Stimulated activated CD4-positive, alpha-beta T cell treated with anti-CD3 and anti-CD28 coated beads, Interleukin-4, amount 100 ng/mL, for 24 hours (primary cell): ENCODE measurements around the gene R3HDM2.
"Not testable (repeated sequence)": the region's sequence is repeated elsewhere in the genome, so short reads cannot be mapped to it uniquely, and the experiment has no call there.

Source experiments
- DNase-seq: peaks from one replicate; pipeline ENCODE4 v3.0.0-alpha.2; 2020

Gene R3HDM2

DNA sequence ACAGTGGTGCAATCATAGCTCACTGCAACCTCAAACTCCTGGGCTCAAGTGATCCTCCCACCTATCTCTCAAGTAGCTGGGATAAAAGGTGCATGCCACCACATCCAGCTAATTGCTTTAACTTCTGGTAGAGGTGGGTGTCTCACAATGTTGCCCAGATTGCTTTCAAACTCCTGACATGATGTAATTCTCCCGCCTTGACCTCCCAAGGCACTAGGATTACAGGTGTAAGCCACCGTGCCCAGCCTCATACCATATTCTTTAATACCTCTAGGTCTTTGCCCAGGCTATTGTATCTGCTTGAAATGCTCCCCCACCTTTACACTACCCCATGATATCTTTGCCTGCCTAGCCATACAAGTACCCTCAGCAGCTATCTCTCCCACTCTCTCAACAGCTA lies 11.3 kb downstream of the R3HDM2 start:
- DNase-seq, result no peak

DNA sequence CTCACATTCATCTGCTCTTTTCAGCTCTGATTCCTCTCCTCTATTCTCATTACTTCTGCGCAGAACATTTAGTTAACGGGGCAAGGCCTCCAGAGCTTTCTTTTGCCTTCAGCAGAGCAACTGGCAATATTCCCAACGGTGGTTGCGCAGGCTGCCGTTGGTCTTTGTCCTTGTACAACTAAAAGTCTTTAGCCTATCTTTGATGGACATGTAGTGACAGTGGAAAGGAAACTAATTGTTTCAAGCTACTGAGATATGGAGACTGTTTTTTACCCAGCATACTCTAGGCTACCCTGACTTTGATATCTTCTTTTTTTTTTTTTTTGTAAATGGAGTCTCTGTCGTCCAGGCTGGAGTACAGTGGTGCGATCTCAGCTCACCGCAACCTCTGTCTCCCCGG lies 12.6 kb downstream of the R3HDM2 start:
- DNase-seq, result no peak

DNA sequence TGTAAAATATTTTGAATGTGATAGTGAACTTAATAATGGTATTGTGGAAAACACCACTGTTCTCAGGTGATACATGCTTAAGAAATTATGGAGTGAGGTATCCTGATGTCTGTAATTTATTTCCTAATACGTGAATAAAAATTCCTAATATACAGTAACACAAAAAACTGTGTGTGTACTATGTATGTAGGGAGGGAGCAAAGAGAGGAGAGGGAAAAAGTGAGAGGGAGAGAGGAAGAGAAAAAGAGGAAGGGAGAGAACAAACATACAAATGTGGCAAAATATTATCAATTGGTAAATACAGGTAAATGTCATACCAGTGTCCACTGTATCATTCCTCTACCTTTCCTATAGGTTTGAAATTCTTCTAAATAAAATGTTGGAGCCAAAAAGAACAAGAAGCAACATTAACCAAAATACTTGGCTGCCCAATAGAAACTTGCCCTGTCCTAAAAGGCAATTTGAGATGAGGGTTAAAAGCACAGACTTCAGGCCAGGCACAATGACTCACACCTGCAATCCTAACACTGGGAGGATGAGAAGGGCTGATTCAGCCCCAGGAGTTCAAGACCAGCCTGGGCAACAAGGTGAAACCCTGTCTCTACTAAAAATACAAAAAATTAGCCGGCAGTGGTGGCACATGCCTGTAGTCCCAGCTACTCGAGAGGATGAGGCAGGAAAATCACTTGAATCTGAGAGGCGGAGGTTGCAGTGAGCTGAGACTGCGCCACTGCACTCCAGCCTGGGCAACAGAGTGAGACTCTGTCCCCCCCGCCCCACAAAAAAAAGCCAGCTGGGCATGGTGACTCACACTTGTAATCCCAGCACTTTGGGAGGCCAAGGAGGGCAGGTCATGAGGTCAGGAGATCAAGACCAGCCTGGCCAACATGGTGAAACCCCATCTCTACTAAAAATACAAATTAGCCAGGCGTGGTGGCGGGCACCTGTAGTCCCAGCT lies 14.5 kb downstream of the R3HDM2 start:
- no peak for DNase-seq

- DNase-seq, result no peak
Observed at GRCh38 chr12:57415088-57415487, 15.8 kb downstream of the R3HDM2 start.

- not testable (repeated sequence) for DNase-seq
Observed at GRCh38 chr12:57414160-57414559, 16.7 kb downstream of the R3HDM2 start.

- no peak for DNase-seq
Observed at GRCh38 chr12:57410534-57410933, 20.3 kb downstream of the R3HDM2 start.

DNA sequence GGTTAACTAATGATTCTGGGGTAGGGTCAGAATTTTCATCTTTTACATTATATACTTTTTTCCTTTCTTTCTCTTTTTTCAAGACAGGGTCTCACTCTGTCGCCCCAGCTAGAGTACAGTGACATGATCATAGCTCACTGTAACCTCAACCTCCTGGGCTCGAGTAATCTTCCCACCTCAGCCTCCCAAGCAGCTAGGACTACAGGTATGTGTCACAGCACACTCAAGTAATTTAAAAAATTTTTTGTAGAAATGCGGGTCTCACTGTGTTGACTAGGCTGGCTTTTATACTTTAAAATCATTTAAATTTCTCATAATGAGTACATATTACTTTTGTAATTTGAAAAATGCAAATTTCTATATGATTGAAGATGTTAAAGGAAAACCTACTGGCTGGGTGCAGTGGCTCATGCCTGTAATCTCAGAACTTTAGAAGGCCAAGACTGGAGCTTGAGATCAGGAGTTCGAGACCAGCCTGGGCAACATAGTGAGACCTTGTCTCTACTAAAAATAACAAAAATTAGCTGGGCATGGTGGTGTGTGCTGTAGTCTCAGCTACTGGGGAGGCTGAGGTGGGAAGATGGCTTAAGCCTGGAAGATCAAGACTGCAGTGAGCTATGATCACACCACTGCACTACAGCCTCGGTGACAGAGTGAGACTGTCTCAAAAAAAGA lies 25.7 kb downstream of the R3HDM2 start:
- DNase-seq, result peak; percentile 33

- not testable (repeated sequence) for DNase-seq
Observed at GRCh38 chr12:57402156-57402555, 28.7 kb downstream of the R3HDM2 start.

DNA sequence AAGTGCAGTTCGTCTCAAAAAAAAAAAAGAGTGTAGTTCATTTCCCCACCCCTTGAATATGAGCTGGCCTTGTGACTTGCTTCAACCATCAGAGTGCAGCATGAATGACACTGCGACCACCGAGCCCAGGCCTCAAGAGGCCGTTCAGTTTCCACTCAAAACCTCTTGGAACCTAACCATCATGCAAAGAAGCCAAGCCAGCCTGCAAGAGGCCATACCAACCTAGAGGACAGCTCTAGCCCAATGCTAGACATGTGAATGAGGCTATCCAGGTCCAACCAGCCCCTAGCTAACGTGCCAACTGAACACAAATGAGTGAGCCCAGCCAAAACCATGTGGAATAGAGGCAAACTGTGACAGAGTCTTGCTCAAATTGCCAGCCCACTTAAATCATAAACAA lies 29.7 kb downstream of the R3HDM2 start:
- no peak for DNase-seq

DNA sequence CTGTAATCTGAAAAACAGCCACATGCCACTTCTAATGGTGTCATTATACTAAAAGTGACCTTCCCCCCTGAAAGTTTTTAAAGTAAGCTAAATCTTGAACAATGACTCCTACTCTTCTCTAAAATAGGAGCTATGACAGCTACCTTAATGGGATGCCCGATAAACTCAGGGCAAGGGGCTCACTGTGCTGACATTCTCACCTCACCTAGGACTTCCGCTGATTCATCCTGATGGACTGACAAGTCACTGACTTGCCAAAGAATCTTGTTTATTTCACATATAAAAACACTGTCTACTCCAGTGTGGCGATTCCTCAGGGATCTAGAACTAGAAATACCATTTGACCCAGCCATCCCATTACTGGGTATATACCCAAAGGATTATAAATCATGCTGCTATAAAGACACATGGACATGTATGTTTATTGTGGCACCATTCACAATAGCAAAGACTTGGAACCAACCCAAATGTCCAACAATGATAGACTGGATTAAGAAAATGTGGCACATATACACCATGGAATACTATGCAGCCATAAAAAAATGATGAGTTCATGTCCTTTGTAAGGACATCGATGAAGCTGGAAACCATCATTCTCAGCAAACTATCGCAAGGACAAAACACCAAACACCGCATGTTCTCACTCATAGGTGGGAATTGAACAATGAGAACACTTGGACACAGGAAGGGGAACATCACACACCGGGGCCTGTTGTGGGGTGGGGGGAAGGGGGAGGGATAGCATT lies 31.0 kb downstream of the R3HDM2 start:
- not testable (repeated sequence) for DNase-seq

DNA sequence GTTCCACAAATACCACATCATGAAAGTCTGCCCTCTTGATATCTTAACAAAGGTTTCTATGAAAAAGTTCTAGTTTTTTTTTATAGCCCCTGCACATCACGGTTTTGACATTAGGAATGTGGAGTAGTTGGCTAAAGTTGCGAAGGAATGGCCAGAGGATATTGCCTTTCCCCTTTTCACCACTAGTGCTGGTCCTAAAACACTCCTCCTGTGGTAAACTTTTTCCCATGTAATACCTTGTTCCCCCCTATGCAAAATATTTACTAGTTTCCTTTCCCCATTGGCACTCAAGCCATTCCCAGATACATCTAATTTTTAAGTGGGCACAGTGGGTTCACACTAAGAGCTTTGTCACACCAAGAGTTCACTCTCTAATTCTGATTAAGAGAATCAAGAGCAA lies 33.4 kb downstream of the R3HDM2 start:
- DNase-seq, result no peak

GRCh38 chr12:57395121-57395520 lies 35.7 kb downstream of the R3HDM2 start:
- DNase-seq, result no peak

DNA sequence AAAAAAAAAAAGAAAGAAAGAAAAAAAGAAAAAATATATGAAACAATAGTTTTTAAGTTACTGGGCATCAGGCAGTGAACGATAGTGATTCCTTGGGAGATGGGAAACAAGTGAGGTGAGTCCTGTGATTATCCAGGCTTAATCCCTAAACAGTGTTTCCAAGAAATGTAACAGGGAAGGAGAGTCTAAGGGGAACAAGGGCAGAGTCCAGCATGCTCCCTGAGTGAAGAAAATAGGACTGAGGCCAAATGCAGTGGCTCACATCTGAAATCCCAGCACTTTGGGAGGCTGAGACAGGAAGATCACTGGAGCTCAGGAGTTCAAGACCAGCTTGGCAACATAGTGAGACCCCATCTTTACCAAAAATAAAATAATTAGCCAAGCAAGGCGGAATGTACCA lies 40.7 kb downstream of the R3HDM2 start:
- no peak for DNase-seq

GRCh38 chr12:57389033-57389432 lies 41.8 kb downstream of the R3HDM2 start:
- DNase-seq, result no peak

DNA sequence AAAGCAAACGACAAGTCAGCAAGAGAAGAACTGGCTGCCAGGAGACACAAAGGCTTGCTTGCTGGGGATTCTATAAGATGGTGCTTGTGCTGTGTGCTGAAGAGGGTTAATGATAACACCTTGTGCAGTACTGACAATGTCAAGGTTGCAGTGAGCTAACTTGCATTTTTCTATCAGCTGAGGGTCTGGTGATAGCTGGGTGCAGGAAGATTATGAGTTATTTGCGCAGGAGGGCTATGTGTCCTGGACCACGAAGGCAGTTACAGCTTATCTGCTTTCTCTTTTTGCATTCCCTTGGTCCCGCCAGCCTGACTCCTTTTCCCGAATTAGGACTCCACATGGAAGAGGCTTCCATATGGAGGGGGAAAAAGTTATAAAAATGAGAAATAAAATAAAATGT lies 42.4 kb downstream of the R3HDM2 start:
- no peak for DNase-seq

DNA sequence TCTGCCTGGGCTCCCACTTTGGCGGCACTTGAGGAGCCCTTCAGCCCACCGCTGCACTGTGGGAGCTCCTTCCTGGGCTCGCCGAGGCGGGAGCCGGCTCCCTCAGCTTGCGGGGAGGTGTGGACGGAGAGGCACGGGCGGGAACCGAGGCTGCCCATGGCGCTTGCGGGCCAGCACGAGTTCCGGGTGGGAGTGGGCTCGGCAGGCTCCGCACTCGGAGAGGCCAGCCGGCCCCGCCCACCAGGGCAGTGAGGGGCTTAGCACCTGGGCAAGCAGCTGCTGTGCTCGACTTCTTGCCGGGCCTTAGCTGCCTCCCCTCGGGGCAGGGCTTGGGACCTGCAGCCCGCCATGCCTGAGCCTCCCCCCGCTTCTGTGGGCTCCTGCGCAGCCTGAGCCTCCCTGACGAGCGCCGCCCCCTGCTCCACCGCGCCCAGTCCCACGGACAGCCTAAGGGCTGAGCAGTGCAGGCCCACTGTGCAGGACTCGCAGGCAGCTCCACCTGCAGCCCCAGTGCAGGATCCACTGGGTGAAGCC lies 44.6 kb downstream of the R3HDM2 start:
- no peak for DNase-seq

GRCh38 chr12:57385586-57385985 lies 45.3 kb downstream of the R3HDM2 start:
- DNase-seq, result no peak

DNA sequence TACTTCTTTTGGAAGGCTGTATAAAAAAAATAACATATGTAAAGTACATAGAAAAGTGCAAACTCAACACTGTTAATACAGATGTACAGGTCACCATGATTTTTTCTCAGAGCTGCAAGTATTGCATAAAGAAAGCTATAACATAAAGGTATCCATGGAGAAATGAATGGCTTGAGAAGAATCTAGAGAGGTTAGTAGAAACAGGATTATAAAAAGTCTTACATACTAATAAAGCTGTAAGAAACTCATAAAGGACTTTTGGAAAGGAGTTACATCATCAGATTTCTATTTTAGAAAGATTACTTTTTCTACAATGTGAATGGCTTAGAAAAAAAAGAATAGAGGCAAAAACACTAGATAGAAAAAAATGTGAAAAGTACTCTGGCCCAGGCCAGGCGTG lies 46.4 kb downstream of the R3HDM2 start:
- no peak for DNase-seq

DNA sequence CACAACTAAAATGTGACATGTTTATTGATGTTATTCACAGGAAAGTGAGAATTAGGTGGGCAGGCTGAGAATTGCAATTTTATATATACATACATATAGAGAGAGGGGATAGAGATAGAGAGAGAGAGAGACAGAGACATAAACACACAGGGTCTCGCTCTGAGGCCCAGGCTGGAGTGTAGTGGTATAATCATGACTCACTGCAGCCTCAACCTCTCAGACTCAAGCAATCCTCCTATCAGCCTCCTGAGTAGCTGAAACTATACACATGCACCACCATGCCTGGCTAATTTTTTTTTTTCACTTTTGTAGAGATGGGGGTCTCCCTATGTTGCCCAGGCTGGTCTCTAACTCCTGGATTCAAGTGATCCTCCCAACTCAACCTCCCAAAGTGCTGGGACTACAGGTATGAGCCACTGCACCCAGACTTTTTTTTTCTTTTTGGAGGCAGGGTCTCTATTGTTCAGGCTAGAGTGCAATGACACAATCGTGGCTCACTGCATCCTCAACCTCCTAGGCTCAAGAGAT lies 49.1 kb downstream of the R3HDM2 start:
- DNase-seq, result no peak

GRCh38 chr12:57380300-57380699 lies 50.5 kb downstream of the R3HDM2 start:
- DNase-seq, result no peak

- DNase-seq, result no peak
Observed at GRCh38 chr12:57377103-57377840, 53.6 kb downstream of the R3HDM2 start.

- no peak for DNase-seq
Observed at GRCh38 chr12:57372233-57372632, 58.6 kb downstream of the R3HDM2 start.
